Measurements from ENCODE around the gene IFT80. TPM values are rescaled to one million over a fixed set of nuclear protein-coding genes. Genes with fewer than 3 reads are reported as not detected.

The IFT80 gene
- total RNA-seq, 1 experiment from 2014 or later = 26.3 TPM

DNA sequence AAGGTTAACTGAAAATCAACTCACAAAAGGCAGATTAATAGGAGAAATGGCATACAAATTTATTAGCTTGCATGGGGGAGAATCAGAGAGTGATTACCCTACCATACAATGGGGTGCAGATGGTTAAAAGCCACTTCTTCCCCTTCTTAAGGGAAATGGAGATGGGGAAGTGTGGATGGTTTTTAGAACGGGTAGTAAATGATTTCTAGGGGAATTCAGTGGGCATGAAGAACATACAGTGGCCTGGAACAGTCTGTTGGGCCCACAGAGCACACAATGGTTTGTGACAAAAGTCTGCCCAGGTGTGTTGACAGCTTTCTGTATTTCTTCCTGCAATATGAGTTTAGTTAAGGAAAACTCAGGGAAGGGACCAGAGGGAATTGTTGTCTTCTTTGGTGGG, 112.8 kb downstream of the IFT80 start:
- H3K4me2 ChIP-seq (ENCODE audit: low read length) = no peak overlapping the region
- BruUV-seq (replicated peaks) = no TSS peak
- ATAC-seq (no peak), DNase-seq (ENCODE audit: low read depth, low spot score) (no peak)
- ChIA-PET POLR2A (no interaction called here), RAD21 (ENCODE audit: low non-redundant PET in 1 of 2, low total read pairs in 2 of 2, uncharacterized antibody in 2 of 2, unreplicated experiment in 2 of 2) (no interaction called here), CTCF (no interaction called here)
- H3K4me3 ChIP-seq (replicated peaks in 1 of 2; ENCODE audit: low read depth in 1 of 2, low read length in 2 of 2) = no peak overlapping the region
- no peak overlapping the region for H3K27ac ChIP-seq (ENCODE audit: low read depth, low read length)
- H3K27me3 ChIP-seq (ENCODE audit: insufficient read depth, low read length) = no peaks in the 10 kb centered on the region
- no peak overlapping the region for H3K9ac ChIP-seq (ENCODE audit: low read length)
- no peak overlapping the region for H2AFZ ChIP-seq (ENCODE audit: low read depth, low read length, poor library complexity, severe bottlenecking)
- no peaks in the 10 kb centered on the region for H3K79me2 ChIP-seq (ENCODE audit: insufficient read depth, low read length)
- no peaks in the 10 kb centered on the region for H3K9me3 ChIP-seq (ENCODE audit: control insufficient read depth in 1 of 2, insufficient read depth in 1 of 2, low read depth in 1 of 2, low read length in 2 of 2)
- no peaks in the 10 kb centered on the region for H3K36me3 ChIP-seq (ENCODE audit: control insufficient read depth in 1 of 2, insufficient read depth in 2 of 2, low read length in 2 of 2)
- H3K4me1 ChIP-seq (ENCODE audit: control insufficient read depth in 1 of 2, insufficient read depth in 2 of 2, low read length in 2 of 2) = no peaks in the 10 kb centered on the region
- intact Hi-C loops (cut with micrococcal nuclease) = no loop called here
- no peaks in the 10 kb centered on the region for H3K9me2 ChIP-seq (ENCODE audit: insufficient read depth)
- H4K20me1 ChIP-seq (ENCODE audit: insufficient read depth) = no peaks in the 10 kb centered on the region
- TF ChIP-seq POLR2AphosphoS5 (IDR thresholded peaks at IDR 0.05; ENCODE audit: low read depth, low read length) (no peak), ELF1 (IDR thresholded peaks at IDR 0.05; ENCODE audit: borderline replicate concordance, low read depth) (no peak), RAD21 (IDR thresholded peaks at IDR 0.05; ENCODE audit: low read depth) (no peak), ZFX (IDR thresholded peaks at IDR 0.05) (no peak), POLR2A (IDR thresholded peaks at IDR 0.05; ENCODE audit: borderline replicate concordance, extremely low read depth, insufficient read depth, insufficient read length) (no peak), SP1 (IDR thresholded peaks at IDR 0.05; ENCODE audit: low read depth) (no peak), JUND (IDR thresholded peaks at IDR 0.05) (no peak), CBX3 (IDR thresholded peaks at IDR 0.05; ENCODE audit: low read depth) (no peak), ZNF274 (IDR thresholded peaks at IDR 0.05; ENCODE audit: low read depth, low read length) (no peak), FOSL1 (IDR thresholded peaks at IDR 0.05; ENCODE audit: low read depth) (no peak), SRF (IDR thresholded peaks at IDR 0.05; ENCODE audit: low read depth) (no peak), EZH2phosphoT487 (IDR thresholded peaks at IDR 0.05; ENCODE audit: borderline replicate concordance) (no peak), CEBPB (IDR thresholded peaks at IDR 0.05; ENCODE audit: low read depth) (no peak), SIN3A (IDR thresholded peaks at IDR 0.05; ENCODE audit: low read depth) (no peak), TCF7L2 (IDR thresholded peaks at IDR 0.05; ENCODE audit: borderline replicate concordance, extremely low read depth, insufficient read depth, insufficient read length) (no peak), EGR1 (IDR thresholded peaks at IDR 0.05; ENCODE audit: low read depth) (no peak)
- TF ChIP-seq, protein P1, sequence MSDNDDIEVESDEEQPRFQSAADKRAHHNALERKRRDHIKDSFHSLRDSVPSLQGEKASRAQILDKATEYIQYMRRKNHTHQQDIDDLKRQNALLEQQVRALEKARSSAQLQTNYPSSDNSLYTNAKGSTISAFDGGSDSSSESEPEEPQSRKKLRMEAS (IDR thresholded peaks at IDR 0.05) = no peak
- TF ChIP-seq, protein P2, sequence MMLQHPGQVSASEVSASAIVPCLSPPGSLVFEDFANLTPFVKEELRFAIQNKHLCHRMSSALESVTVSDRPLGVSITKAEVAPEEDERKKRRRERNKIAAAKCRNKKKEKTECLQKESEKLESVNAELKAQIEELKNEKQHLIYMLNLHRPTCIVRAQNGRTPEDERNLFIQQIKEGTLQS (IDR thresholded peaks at IDR 0.05) = no peak
- TF ChIP-seq, protein P3, sequence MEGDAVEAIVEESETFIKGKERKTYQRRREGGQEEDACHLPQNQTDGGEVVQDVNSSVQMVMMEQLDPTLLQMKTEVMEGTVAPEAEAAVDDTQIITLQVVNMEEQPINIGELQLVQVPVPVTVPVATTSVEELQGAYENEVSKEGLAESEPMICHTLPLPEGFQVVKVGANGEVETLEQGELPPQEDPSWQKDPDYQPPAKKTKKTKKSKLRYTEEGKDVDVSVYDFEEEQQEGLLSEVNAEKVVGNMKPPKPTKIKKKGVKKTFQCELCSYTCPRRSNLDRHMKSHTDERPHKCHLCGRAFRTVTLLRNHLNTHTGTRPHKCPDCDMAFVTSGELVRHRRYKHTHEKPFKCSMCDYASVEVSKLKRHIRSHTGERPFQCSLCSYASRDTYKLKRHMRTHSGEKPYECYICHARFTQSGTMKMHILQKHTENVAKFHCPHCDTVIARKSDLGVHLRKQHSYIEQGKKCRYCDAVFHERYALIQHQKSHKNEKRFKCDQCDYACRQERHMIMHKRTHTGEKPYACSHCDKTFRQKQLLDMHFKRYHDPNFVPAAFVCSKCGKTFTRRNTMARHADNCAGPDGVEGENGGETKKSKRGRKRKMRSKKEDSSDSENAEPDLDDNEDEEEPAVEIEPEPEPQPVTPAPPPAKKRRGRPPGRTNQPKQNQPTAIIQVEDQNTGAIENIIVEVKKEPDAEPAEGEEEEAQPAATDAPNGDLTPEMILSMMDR (IDR thresholded peaks at IDR 0.05 in 2 of 3, conservative IDR thresholded peaks at IDR 0.05 in 1 of 3; ENCODE audit: borderline replicate concordance in 1 of 3, insufficient read depth in 1 of 3, low read depth in 2 of 3, low read length in 2 of 3) = no peak
- TF ChIP-seq, protein P4, sequence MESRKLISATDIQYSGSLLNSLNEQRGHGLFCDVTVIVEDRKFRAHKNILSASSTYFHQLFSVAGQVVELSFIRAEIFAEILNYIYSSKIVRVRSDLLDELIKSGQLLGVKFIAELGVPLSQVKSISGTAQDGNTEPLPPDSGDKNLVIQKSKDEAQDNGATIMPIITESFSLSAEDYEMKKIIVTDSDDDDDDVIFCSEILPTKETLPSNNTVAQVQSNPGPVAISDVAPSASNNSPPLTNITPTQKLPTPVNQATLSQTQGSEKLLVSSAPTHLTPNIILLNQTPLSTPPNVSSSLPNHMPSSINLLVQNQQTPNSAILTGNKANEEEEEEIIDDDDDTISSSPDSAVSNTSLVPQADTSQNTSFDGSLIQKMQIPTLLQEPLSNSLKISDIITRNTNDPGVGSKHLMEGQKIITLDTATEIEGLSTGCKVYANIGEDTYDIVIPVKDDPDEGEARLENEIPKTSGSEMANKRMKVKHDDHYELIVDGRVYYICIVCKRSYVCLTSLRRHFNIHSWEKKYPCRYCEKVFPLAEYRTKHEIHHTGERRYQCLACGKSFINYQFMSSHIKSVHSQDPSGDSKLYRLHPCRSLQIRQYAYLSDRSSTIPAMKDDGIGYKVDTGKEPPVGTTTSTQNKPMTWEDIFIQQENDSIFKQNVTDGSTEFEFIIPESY (IDR thresholded peaks at IDR 0.05; ENCODE audit: extremely low read depth, insufficient replicate concordance, low read length) = no peak

All from HCT116 (cell line).